K562 (cell line): ENCODE results near the gene PCDHGA5. TPM values are rescaled to one million over a fixed set of nuclear protein-coding genes. Genes with fewer than 3 reads are reported as not detected.
A peak's percentile ranks its signal among the peaks of the same experiment; 100 is the strongest.

ENCODE experiments used
- ATAC-seq: fragments of 200-7000 bp; cut with Tn5 transposase; 3 replicates; pipeline ENCODE4 v1.9.1; 2020; ENCODE audit warnings: moderate library complexity
- BruUV-seq: library from RNA; stranded (reverse); fragments of 400-500 nt; replicated peaks from 2 replicates; lab custom pipeline; 2021; lab: Mats Ljungman, UMichigan
- CTCF ChIA-PET: fragments of 300-600 bp; formaldehyde crosslinking; extraction: SDS; loops from one replicate; lab custom pipeline; 2021; ENCODE audit warnings: low intra/inter-chr PET ratio; lab: Yijun Ruan, JAX
- POLR2A ChIA-PET: fragments of 300-600, 350-650 bp; sonication (Branson Sonifier 250); formaldehyde crosslinking; extraction: SDS; loops from one replicate; lab custom pipeline; 2021; ENCODE audit warnings: antibody characterized with exemption, inconsistent platforms; lab: Yijun Ruan, JAX
- DNase-seq, 4 experiments: peaks; one replicate each; pipeline versions ENCODE4 v3.0.0 to v3.0.0-alpha.2; 2011 to 2018; ENCODE audit warnings: low spot score in 3 of 4, mixed read lengths in 3 of 4; ENCODE audit errors: extremely low read depth in 1 of 4
- FAIRE-seq: peaks from 2 replicates; lab custom pipeline; 2011; peaks lifted over from hg19 to GRCh38; lab: Jason Lieb, UNC
- H2AFZ ChIP-seq: 2 replicates; pipeline ENCODE4 v1.6.0; 2011; ENCODE audit warnings: low read depth, low read length, control low read depth, inconsistent platforms
- H3K27ac ChIP-seq: fragments of 200-600 bp; 3 replicates; pipeline ENCODE4 v1.8.0; 2011; ENCODE audit warnings: low read depth, mild to moderate bottlenecking, control low read depth, inconsistent platforms, low read length, moderate library complexity, mixed read lengths; ENCODE audit errors: extremely low read depth
- H3K27me3 ChIP-seq, 2 experiments: fragments of 300-600 bp in 1 of 2; 2 replicates in 1 of 2; 3 replicates in 1 of 2; pipeline versions ENCODE4 v1.6.0 to v1.8.0; 2011; ENCODE audit warnings: inconsistent platforms in 2 of 2, low read length in 2 of 2, mild to moderate bottlenecking in 1 of 2, mixed read lengths in 1 of 2, moderate library complexity in 1 of 2; ENCODE audit not compliant: control insufficient read depth in 2 of 2, insufficient read depth in 2 of 2
- H3K36me3 ChIP-seq: fragments of 300-600 bp; 3 replicates; pipeline ENCODE4 v1.8.0; 2011; ENCODE audit warnings: mild to moderate bottlenecking, low read length, inconsistent platforms; ENCODE audit not compliant: control insufficient read depth, insufficient read depth
- H3K4me1 ChIP-seq, 2 experiments: fragments of 200-600 bp in 1 of 2; replicated peaks in 1 of 2; 2 replicates in 1 of 2; 3 replicates in 1 of 2; pipeline versions ENCODE4 v1.5.1 to v1.8.0; 2011; ENCODE audit warnings: inconsistent platforms in 2 of 2, low read length in 2 of 2, mild to moderate bottlenecking in 1 of 2, mixed read lengths in 1 of 2, moderate library complexity in 1 of 2; ENCODE audit not compliant: control insufficient read depth in 2 of 2, insufficient read depth in 2 of 2
- H3K4me2 ChIP-seq: 2 replicates; pipeline ENCODE4 v1.6.1; 2011; ENCODE audit warnings: low read length, control low read depth, inconsistent platforms, mixed read lengths; ENCODE audit not compliant: insufficient read depth
- H3K4me3 ChIP-seq: fragments of 200-600 bp; sonication (generic), shearing (Covaris generic); 2 replicates; pipeline ENCODE4 v1.5.1; 2016; ENCODE audit warnings: control low read depth, inconsistent platforms
- H3K79me2 ChIP-seq: fragments of 200-600 bp; 3 replicates; pipeline ENCODE4 v1.8.0; 2011; ENCODE audit warnings: low read length, inconsistent platforms; ENCODE audit not compliant: control insufficient read depth, insufficient read depth
- H3K9ac ChIP-seq, 2 experiments: 2 replicates each; pipeline versions ENCODE4 v1.6.0 to v1.6.1; 2011; ENCODE audit warnings: low read depth in 2 of 2, low read length in 2 of 2, control low read depth in 1 of 2, inconsistent platforms in 1 of 2, mild to moderate bottlenecking in 1 of 2, mixed read lengths in 1 of 2; ENCODE audit not compliant: insufficient read depth in 1 of 2
- H3K9me1 ChIP-seq: one replicate; pipeline ENCODE4 v1.6.0; 2011; ENCODE audit warnings: inconsistent platforms, mild to moderate bottlenecking, low read length, moderate library complexity; ENCODE audit not compliant: control insufficient read depth, insufficient read depth
- H3K9me3 ChIP-seq: replicated peaks from 2 replicates; pipeline ENCODE4 v1.5.1; 2011; ENCODE audit warnings: low read depth, low read length, inconsistent platforms; ENCODE audit not compliant: control insufficient read depth, insufficient read depth
- H4K20me1 ChIP-seq: replicated peaks from 2 replicates; pipeline ENCODE4 v1.6.1; 2011; ENCODE audit warnings: low read length, inconsistent platforms, mixed read lengths; ENCODE audit not compliant: control insufficient read depth, insufficient read depth
- CBFA2T2 ChIP-seq: fragments of 450-650 bp; conservative IDR thresholded peaks from 2 replicates; pipeline ENCODE4 v1.6.1; 2017; ENCODE audit warnings: mild to moderate bottlenecking
- FOXA1 ChIP-seq: fragments of 450-650 bp; IDR thresholded peaks from 2 replicates; pipeline ENCODE4 v1.6.1; 2016; ENCODE audit warnings: mild to moderate bottlenecking, borderline replicate concordance
- MGA ChIP-seq: fragments of 450-650 bp; IDR thresholded peaks from 2 replicates; pipeline ENCODE4 v1.6.1; 2016; ENCODE audit warnings: mild to moderate bottlenecking, moderate library complexity
- SRSF1 ChIP-seq: fragments of 200-400 bp; formaldehyde crosslinking; IDR thresholded peaks from 2 replicates; pipeline ENCODE4 v1.6.1; 2017; ENCODE audit warnings: mild to moderate bottlenecking, low read depth, low read length, moderate library complexity
- WGBS: fragments of 100-300 bp; shearing (Covaris generic); methylation state at CpG from one replicate; pipeline ENCODE4 v1.1.6; 2016; ENCODE audit warnings: low coverage, mixed read lengths; ENCODE audit not compliant: insufficient coverage; ENCODE audit errors: missing lambda C conversion rate; 5-methylcytosine and 5-hydroxymethylcytosine counted together
- in situ Hi-C: fragments of 300-500 bp; cut with MboI; formaldehyde crosslinking; loops from 4 replicates; pipeline ENCODE4 v1.15.0; 2018; ENCODE audit warnings: inconsistent platforms, mixed read lengths
- intact Hi-C: fragments of 100-400 bp; cut with micrococcal nuclease; formaldehyde crosslinking; loops from 2 replicates; pipeline ENCODE4 v1.14.2; 2022
- polyA plus RNA-seq, 8 experiments: library from polyadenylated mRNA; depleted of rRNA in 4 of 8; stranded (reverse) in 5 of 8; unstranded in 3 of 8; fragments of >200 nt; fragmentation: Nextera tagmentation in 2 of 8; fragmentation: Illumina TruSeq in 1 of 8; extraction: Ambion mirVana in 2 of 8; extraction: Trizol in 1 of 8; gene quantifications; 2 replicates each; pipeline versions ENCODE4 v1.2.1 to v1.2.3, GENCODE V29; 2011 to 2014; ENCODE audit warnings: inconsistent platforms in 1 of 8, missing spikeins in 1 of 8
- total RNA-seq, 7 experiments: library from RNA; depleted of rRNA in 6 of 7; stranded (reverse); fragments of >200 nt in 6 of 7; fragmentation: Illumina TruSeq in 2 of 7; extraction: Trizol in 2 of 7; gene quantifications; 2 replicates each; pipeline versions ENCODE4 v1.2.1 to v1.2.3, GENCODE V29; 2011 to 2021; ENCODE audit warnings: low replicate concordance in 1 of 7
- TF ChIP-seq, protein P1 (sequence below), 2 experiments: IDR thresholded peaks; 2 replicates each; pipeline ENCODE4 v1.6.1; 2011; ENCODE audit warnings: borderline replicate concordance in 1 of 2, control low read depth in 1 of 2, low read depth in 1 of 2, low read length in 1 of 2, mild to moderate bottlenecking in 1 of 2, mixed read lengths in 1 of 2, moderate library complexity in 1 of 2; ENCODE audit not compliant: insufficient read depth in 1 of 2, insufficient read length in 1 of 2, poor library complexity in 1 of 2, severe bottlenecking in 1 of 2; ENCODE audit errors: extremely low read depth in 1 of 2
- TF ChIP-seq, protein P2 (sequence below): fragments of 450-650 bp; IDR thresholded peaks from 2 replicates; pipeline ENCODE4 v1.6.1; 2016; ENCODE audit warnings: antibody characterized with exemption

The PCDHGA5 gene
- total and polyA plus RNA-seq, 9 of the 15 experiments (the other 6 are each of a cell fraction or from before 2014, with no cell fraction given): 0.01 to 0.18 (median 0.12) TPM; not detected in 1

- no peaks in the 10 kb centered on the region for H3K36me3 ChIP-seq
- H3K9ac ChIP-seq: no peak overlapping the region
- no peak overlapping the region for H2AFZ ChIP-seq
- WGBS: 18% methylated on average over 21 of the region's 21 CpGs
- peaks cover 0 to 29% of the 10 kb centered on the region in 2 experiments; a peak in 3 of 5 replicates for H3K27me3 ChIP-seq
- ChIA-PET CTCF (no interaction called here), POLR2A (no interaction called here)
- no peak overlapping the region for H3K27ac ChIP-seq
- no peak overlapping the region; the same call in 1 of the 2 replicates for H3K4me2 ChIP-seq
- in situ Hi-C loops: no loop called here
- no peaks in the 10 kb centered on the region for H3K9me3 ChIP-seq
- H3K4me1 ChIP-seq: peaks cover 0 to 13% of the 10 kb centered on the region in 2 experiments; a peak in 1 of 5 replicates
- no peaks in the 10 kb centered on the region for H4K20me1 ChIP-seq
- DNase-seq (no peak), FAIRE-seq (no peak), ATAC-seq (no peak)
- no TSS peak for BruUV-seq
- TF ChIP-seq CBFA2T2: no peak
- TF ChIP-seq SRSF1: no peak
- TF ChIP-seq, protein P1, sequence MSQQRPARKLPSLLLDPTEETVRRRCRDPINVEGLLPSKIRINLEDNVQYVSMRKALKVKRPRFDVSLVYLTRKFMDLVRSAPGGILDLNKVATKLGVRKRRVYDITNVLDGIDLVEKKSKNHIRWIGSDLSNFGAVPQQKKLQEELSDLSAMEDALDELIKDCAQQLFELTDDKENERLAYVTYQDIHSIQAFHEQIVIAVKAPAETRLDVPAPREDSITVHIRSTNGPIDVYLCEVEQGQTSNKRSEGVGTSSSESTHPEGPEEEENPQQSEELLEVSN (IDR thresholded peaks at IDR 0.05; ENCODE audit: borderline replicate concordance in 1 of 2, extremely low read depth in 1 of 2, insufficient read depth in 1 of 2, insufficient read length in 1 of 2, low read depth in 1 of 2, low read length in 1 of 2, poor library complexity in 1 of 2, severe bottlenecking in 1 of 2): peak; percentile 22 to 68
- TF ChIP-seq, protein P2, sequence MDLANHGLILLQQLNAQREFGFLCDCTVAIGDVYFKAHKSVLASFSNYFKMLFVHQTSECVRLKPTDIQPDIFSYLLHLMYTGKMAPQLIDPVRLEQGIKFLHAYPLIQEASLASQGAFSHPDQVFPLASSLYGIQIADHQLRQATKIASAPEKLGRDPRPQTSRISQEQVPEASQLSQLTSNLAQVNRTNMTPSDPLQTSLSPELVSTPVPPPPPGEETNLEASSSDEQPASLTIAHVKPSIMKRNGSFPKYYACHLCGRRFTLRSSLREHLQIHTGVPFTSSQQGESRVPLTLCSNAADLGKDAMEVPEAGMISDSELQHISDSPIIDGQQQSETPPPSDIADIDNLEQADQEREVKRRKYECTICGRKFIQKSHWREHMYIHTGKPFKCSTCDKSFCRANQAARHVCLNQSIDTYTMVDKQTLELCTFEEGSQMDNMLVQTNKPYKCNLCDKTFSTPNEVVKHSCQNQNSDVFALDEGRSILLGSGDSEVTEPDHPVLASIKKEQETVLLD: no peak
- peak; percentile 18; the same call in 1 of the 2 replicates for TF ChIP-seq MGA
- no peak for TF ChIP-seq FOXA1
- H3K79me2 ChIP-seq: no peaks in the 10 kb centered on the region
- no peaks in the 10 kb centered on the region for H3K9me1 ChIP-seq
- intact Hi-C loops: no loop called here
- no peak overlapping the region for H3K4me3 ChIP-seq
Measured at GRCh38 chr5:141393267-141393666, 29.3 kb downstream of the PCDHGA5 start.
